GM19452 (cell line): ENCODE measurements around the gene DTNBP1.

Experiments used
- ATAC-seq: cut with Tn5 transposase; IDR thresholded peaks from one replicate; pipeline ENCODE4 v1.9.1; 2021; ENCODE audit not compliant: unreplicated experiment

Gene DTNBP1

DNA sequence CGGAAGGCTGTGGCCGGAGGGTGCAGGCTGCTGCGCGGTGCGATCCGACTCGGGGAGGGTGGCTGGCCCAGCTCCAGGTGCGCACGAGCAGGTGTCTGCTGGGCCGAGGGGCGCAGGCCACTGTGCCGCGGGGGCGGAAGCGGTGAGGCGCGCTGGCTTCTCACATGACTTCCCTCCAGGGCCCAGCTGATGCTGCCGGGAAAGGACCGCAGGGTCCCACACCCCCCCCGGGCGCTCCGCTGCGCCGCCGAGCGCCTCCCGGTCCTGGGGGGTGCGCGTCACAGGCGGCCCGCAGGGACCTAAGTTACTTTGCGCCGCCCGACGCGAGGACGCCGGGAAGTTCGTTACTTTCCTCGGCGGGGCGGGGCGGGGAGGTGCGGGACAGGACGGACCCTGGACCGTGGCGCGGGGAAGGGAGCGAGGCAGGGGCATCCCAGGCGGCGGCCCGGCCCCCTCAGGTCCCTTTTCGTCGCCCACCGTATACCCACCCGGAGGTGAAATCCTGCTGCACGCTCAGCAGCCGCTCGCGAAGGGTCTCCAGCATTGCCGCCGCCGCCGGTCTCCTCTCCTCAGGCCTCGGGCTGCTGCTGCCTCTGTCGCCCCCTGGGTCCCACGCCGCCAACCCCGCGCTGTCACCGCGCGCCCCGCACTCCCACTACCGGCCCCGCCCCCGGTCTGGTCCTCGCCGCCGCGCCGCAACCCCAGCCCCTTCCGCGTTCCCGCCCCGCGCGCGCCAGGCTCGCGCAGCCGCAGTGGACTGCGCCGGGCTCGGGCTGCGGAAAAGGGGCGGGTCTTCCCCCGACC, at the start of gene DTNBP1:
DTNBP1 (minus strand) TSS at position 703 of the 804 bp plus-strand sequence; CDS start at position 544, 159 bp downstream.
- ATAC-seq = peak; percentile 69

GRCh38 chr6:15709651-15710269, 46.9 kb upstream of the DTNBP1 start:
- ATAC-seq = no peak

DNA sequence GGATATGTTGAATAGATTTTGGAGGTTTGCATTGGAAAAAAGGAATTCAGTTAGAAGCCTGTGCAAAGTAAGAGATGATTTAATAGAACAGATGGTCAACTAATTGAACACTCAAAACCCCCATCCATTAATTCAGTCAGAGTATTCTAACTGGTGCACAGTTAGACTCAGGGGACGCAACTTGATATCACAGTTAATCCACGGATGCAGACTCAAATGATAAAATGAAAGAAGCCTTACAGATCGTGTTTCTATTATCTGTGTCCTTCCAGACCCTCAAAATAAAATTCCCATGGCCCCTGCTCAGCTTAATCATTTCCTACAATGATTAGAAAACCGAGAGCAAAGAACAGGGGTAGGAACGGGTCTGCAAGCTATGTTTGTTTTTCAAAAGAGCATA, 45.4 kb upstream of the DTNBP1 start:
- no peak for ATAC-seq

- ATAC-seq = no peak
Observed at GRCh38 chr6:15705981-15706380, 43.2 kb upstream of the DTNBP1 start.

DNA sequence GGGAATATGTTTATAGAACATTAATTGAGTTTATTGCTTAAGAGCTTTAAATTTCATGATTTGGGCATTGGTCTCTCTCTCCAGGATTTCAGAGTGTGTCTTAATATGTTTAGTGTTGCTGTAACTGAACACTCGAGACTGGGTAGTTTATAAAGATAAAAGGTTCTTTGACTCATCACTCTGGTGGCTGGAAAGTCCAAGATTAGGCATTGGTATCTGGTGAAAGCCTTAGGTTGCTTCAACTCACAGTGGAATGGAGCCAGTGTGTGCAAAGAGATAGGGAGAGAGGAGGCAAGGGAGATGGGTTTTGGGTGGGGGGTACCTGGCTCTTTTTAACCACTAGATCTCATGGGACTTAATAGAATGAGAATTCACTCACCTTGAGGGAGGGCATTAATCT, 35.6 kb upstream of the DTNBP1 start:
- ATAC-seq = no peak

DNA sequence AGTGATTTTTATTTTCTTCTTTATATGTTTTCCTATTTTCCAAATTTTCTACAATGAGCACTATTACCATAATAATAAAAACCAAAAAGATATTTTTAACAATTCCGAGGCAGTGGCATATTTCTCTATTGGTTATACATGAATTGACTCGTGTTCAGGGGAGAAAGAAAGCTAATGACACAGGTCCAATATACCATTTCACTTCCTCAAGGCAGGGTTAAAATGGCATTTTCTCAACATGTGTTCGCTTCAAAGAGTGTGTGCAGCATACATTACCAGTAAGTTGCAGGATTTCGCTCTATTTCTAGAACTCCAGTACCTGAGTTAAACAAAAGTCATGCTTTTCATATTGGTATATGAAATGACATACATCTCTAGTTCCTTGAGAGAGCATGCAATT, 35.1 kb upstream of the DTNBP1 start:
- ATAC-seq = no peak

DNA sequence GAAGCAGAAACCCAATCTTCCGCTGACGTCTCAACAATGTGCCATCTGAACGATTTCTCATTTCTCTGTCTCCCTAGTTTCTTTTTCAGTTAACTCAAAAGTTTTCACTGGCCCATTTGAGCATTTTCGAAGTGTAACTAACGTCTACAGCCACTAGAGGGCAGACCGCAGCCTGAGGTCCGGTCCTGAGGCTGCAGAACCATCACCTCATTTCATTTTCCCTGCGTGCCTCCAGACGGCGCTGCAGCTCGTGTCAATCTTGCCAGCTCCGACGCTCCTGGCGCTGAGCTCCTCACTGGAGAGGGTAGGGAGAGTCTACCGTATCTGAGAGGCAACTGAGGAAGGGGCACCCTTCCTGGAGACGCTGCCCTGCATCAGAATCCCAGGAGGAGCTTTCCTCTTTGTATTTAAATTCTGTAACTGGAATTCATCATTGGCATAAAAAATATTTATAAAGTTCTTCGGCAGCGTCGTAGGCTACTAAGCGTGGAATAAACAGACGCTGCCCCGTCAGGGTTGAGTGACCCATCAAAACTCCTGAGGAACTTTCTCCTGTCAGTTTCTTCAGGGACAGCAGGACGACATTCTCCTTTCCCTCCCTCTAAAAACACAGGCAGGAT, 28.5 kb upstream of the DTNBP1 start:
- ATAC-seq = peak; percentile 97

- ATAC-seq = no peak
Observed at GRCh38 chr6:15690510-15690909, 27.7 kb upstream of the DTNBP1 start.

DNA sequence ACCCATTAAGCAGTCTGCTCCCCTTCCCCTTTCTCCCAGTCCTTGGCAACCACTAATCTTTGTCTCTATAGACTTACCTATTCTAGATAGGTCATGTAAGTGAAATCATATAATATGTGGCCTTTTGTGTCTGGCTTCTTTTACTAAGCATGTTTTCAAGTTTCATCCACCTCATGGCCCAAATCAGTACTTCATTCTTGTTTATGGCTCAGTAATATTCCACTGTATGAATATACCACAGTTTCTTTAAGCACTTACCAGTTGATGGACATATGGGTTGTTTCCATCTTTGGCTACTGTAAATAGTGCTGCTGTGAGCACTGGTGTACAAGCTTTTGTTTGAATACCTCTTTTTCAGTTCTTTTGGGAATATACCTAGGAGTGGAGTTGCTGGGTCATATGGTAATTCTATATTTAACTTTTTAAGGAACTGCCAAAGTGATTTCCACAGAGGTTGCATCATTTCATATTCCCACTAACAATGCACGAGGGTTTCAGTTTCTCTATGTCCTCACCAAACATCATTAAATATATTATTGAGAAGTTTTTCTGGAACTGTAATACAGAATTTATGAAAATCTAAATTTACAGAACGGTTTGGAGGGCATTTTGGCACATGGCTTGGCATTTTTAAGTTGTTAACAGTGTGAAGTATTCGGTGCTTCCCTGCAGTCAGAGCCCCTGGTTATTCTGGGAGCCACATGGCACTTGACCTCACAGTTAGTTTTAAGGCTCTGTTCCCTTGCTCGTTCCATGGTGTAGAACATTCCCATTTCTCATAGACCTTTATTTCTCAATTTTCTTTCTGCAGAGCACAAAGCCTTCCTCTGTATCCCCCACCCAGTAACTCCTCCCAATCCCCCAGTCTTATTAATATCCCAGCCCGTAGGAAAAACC, 27.0 kb upstream of the DTNBP1 start:
- ATAC-seq = no peak

GRCh38 chr6:15685619-15686018, 22.8 kb upstream of the DTNBP1 start:
- ATAC-seq = no peak

- ATAC-seq = no peak
Observed at GRCh38 chr6:15682965-15683822, 20.4 kb upstream of the DTNBP1 start.

- ATAC-seq = no peak
Observed at GRCh38 chr6:15681946-15682345, 19.1 kb upstream of the DTNBP1 start.

GRCh38 chr6:15678514-15678913, 15.7 kb upstream of the DTNBP1 start:
- ATAC-seq = no peak

- no peak for ATAC-seq
Observed at GRCh38 chr6:15677822-15678221, 15.0 kb upstream of the DTNBP1 start.

DNA sequence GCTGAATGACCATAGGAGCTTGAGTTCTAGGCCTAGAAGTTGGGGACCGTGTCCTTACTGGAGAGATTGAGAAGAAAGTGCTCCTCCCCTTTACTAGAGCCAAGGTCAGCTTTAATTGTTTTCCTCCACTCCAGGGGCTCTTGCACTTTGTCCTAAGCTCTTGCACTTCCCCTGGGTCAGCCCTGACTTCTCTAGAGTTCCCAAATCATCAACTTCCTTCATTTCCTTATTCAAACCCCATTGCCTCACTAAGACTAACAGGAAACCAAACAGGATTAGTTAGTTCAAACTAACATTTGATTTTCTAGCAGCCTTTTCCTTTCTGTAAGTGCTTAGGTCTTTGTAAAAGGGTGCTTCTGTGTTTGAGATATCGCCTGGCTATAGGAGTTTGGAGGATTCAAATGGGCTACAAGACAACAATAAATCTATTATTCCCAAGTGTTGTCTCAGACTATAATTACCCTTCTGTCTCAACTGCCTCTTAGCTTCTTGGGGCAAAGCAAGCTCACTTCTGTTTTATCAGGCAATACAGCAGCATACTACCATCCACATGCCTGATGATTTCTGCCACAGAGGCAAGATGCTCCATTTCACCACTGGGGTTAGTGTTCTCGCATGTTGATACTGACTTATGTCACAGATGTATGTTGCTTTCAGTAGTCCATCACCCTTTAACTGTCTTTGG, 12.8 kb upstream of the DTNBP1 start:
- ATAC-seq = no peak

GRCh38 chr6:15674690-15675386, 12.0 kb upstream of the DTNBP1 start:
- no peak for ATAC-seq

DNA sequence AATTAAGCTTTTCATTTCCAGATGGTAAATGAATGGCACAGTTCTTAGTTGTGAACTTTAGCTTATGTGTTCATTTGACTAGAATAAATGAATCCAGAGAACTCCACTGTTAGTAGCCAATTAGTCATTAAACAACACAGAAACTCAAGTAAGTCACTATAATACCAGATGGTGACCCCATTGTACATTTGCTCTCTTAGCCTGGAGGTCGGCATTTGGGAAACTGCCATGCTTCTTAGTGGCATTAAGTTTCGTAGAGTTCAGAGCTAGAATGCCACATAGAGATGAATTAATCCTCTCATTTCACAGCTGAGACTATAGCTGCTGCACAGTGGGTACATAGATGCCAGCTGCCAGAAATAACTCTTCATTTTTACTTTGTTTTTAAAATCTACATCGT, 10.8 kb upstream of the DTNBP1 start:
- ATAC-seq = no peak

- ATAC-seq = no peak
Observed at GRCh38 chr6:15672818-15673217, 10.0 kb upstream of the DTNBP1 start.

GRCh38 chr6:15672291-15672690, 9.5 kb upstream of the DTNBP1 start:
- ATAC-seq = no peak
